HG03095 (cell line): ENCODE data around the gene MCF2L2.

Experiments used
- ATAC-seq: cut with Tn5 transposase; IDR thresholded peaks from one replicate; pipeline ENCODE4 v1.9.1; 2021; ENCODE audit warnings: moderate library complexity; ENCODE audit not compliant: unreplicated experiment

The MCF2L2 gene

GRCh38 chr3:183328823-183329222 lies 99.6 kb downstream of the MCF2L2 start:
- ATAC-seq = no peak

- ATAC-seq = no peak
These were observed 100.3 kb downstream of the MCF2L2 start for GRCh38 chr3:183328164-183328563.

- no peak for ATAC-seq
These were observed 101.1 kb downstream of the MCF2L2 start for GRCh38 chr3:183327343-183327742.

- no peak for ATAC-seq
These were observed 104.3 kb downstream of the MCF2L2 start for GRCh38 chr3:183324083-183324482.

- no peak for ATAC-seq
These were observed 109.0 kb downstream of the MCF2L2 start for GRCh38 chr3:183319371-183319770.

GRCh38 chr3:183318877-183319276 lies 109.5 kb downstream of the MCF2L2 start:
- ATAC-seq = no peak

- no peak for ATAC-seq
These were observed 110.2 kb downstream of the MCF2L2 start for GRCh38 chr3:183317886-183318865.

GRCh38 chr3:183317271-183317670 lies 111.1 kb downstream of the MCF2L2 start:
- no peak for ATAC-seq

- no peak for ATAC-seq
These were observed 112.7 kb downstream of the MCF2L2 start for GRCh38 chr3:183315739-183316138.

GRCh38 chr3:183313764-183314163 lies 114.7 kb downstream of the MCF2L2 start:
- no peak for ATAC-seq

- no peak for ATAC-seq
These were observed 115.1 kb downstream of the MCF2L2 start for GRCh38 chr3:183313351-183313750.

- no peak for ATAC-seq
These were observed 116.0 kb downstream of the MCF2L2 start for GRCh38 chr3:183312433-183312832.

- ATAC-seq = no peak
These were observed 117.5 kb downstream of the MCF2L2 start for GRCh38 chr3:183310936-183311335.

GRCh38 chr3:183309276-183309675 lies 119.1 kb downstream of the MCF2L2 start:
- no peak for ATAC-seq

GRCh38 chr3:183308751-183309150 lies 119.7 kb downstream of the MCF2L2 start:
- no peak for ATAC-seq

GRCh38 chr3:183307749-183308148 lies 120.7 kb downstream of the MCF2L2 start:
- no peak for ATAC-seq

- peak; percentile 85 for ATAC-seq
These were observed 121.4 kb downstream of the MCF2L2 start for GRCh38 chr3:183306798-183307671.

GRCh38 chr3:183303690-183304089 lies 124.7 kb downstream of the MCF2L2 start:
- ATAC-seq = no peak

- ATAC-seq = no peak
These were observed 126.4 kb downstream of the MCF2L2 start for GRCh38 chr3:183301937-183302580.

GRCh38 chr3:183300996-183301562 lies 127.3 kb downstream of the MCF2L2 start:
- ATAC-seq = no peak

GRCh38 chr3:183299976-183300375 lies 128.4 kb downstream of the MCF2L2 start:
- no peak for ATAC-seq
